Measurements from ENCODE around the gene GIPC2.

GIPC2 gene

DNA sequence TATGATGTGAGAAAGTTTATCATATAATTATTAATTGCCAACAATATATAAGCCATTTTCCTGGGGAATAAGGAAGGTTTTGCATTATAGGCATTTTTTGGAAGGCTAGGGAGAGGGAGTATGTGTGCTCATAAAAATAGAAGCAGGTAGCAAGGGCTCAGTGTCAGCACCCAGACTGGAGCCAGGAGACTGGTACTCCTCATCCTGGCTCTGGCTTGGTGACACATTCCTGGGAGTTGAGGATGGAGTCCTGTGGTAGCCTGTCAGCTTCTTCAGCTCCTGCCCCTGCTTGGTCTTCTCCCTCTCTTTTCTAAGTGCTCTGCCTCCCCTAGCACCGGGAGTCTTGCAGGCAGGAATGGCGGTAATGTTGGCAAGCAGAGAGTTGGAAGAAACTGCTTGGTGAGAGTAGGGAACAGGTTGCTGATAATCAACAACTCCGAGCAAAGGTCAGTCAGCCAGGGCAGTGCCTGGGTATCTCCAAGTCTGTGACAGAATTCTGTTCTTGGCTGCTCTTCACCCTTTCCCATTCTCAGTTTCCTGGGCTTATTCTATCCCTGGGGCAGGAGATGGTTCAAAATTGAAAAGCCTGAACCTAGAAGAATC is 23.0 kb downstream of the GIPC2 start:
- no peak overlapping the region for H3K4me3 ChIP-seq (ENCODE audit: low read depth, low read length)
- DNase-seq (ENCODE audit: low read depth): no peak
- TF ChIP-seq, protein P1, sequence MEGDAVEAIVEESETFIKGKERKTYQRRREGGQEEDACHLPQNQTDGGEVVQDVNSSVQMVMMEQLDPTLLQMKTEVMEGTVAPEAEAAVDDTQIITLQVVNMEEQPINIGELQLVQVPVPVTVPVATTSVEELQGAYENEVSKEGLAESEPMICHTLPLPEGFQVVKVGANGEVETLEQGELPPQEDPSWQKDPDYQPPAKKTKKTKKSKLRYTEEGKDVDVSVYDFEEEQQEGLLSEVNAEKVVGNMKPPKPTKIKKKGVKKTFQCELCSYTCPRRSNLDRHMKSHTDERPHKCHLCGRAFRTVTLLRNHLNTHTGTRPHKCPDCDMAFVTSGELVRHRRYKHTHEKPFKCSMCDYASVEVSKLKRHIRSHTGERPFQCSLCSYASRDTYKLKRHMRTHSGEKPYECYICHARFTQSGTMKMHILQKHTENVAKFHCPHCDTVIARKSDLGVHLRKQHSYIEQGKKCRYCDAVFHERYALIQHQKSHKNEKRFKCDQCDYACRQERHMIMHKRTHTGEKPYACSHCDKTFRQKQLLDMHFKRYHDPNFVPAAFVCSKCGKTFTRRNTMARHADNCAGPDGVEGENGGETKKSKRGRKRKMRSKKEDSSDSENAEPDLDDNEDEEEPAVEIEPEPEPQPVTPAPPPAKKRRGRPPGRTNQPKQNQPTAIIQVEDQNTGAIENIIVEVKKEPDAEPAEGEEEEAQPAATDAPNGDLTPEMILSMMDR (conservative IDR thresholded peaks at IDR 0.05; ENCODE audit: low read depth, low read length): no peak

DNA sequence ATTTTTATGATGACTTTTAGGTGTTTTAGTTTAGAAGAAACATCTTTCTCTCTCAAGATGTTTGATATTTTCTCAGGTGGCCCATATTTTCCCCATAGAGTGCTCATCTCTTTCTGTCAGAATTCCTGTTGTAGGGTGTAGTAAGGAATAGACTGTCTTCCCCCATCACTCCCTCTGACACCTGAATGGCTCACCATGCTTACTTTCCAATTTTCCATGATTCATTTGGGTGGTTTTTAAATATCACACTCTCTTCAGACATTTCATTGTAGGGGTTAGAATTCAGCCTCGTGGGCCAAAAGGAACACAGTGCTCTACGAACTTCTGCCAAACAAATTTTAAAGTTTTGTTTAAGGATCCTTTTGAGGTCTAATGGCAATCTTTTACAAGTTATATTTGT is 24.0 kb downstream of the GIPC2 start:
- no peak overlapping the region for H3K4me3 ChIP-seq (ENCODE audit: low read depth, low read length)
- TF ChIP-seq, protein P1 (conservative IDR thresholded peaks at IDR 0.05; ENCODE audit: low read depth, low read length): no peak
- no peak for DNase-seq (ENCODE audit: low read depth)

DNA sequence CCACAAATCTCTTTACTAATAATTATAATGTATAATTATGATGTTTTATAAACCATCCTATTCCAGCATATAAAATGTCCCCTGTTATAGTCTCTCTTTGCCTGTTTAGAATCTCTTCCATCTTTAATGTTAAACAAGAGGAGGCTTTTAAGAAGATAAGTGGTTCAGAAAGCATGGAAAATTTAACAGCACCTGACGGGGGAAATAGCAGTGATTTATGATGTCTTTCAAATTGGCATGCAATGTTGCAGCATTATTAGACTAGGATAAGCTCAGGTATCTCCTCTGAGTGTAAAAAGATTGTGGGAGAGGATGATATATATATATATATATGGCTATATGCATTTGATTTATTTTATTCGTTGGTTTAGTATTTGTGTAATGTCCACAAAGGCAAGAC is 24.4 kb downstream of the GIPC2 start:
- TF ChIP-seq, protein P1 (conservative IDR thresholded peaks at IDR 0.05; ENCODE audit: low read depth, low read length): no peak
- H3K4me3 ChIP-seq (ENCODE audit: low read depth, low read length): no peak overlapping the region
- no peak for DNase-seq (ENCODE audit: low read depth)

DNA sequence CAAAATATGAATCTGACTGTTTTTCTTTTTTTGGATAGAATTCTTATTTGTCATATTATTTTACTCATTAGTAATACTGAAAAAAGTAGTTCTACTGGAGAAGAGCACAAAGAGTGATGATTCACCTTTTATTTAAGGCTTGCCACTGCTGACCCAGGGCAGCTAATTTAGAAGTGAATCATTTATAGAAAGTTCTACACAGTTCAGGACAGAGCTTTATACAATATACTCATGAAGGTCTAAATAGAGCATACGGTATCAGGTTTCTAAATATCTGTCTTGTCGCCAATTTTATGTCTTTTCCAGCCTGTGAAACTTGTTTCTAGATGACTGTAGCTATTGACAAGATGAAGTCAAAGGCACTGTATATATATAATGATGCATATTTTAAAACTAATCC is 25.0 kb downstream of the GIPC2 start:
- no peak overlapping the region for H3K4me3 ChIP-seq (ENCODE audit: low read depth, low read length)
- peak; percentile 71 for DNase-seq (ENCODE audit: low read depth)
- TF ChIP-seq, protein P1 (conservative IDR thresholded peaks at IDR 0.05; ENCODE audit: low read depth, low read length): no peak

DNA sequence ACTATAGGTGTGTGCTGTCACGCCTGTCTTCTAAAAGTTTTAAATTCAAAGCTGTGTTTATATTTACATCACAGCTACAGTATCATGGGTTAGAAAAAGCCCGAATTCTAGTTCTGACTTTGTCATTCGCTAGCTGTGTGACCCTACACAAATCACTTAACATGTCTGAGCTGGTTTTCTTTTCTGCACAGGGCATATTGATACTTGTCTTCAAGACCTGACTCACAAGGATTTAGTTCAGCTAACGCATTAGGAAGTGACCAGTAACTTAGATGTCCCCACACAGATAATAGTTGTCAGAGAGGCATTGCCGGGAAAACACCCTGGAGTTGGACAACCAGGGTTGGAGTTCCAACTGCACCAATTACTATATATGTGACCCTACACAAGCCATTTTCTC is 25.9 kb downstream of the GIPC2 start:
- TF ChIP-seq, protein P1 (conservative IDR thresholded peaks at IDR 0.05; ENCODE audit: low read depth, low read length): no peak
- H3K4me3 ChIP-seq (ENCODE audit: low read depth, low read length): no peak overlapping the region
- no peak for DNase-seq (ENCODE audit: low read depth)

DNA sequence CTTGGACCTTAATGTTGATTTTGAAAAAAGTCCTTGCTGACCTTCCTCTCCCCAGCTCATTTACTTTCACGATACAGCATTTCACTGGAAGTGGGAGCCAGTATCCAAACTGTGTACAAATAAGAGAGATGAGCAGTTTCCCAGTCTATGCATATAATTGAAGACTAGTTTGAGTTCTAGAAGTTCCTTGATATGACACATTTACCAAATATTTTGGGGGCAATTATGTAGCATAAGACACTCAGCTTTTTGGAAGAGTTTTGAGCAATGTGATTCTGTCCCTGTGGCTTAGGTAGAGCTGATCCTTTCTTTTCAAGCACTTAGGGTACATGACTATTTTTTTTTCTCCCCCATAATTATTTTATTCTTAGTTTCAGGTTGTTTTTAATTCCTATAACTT is 26.4 kb downstream of the GIPC2 start:
- DNase-seq (ENCODE audit: low read depth): no peak
- TF ChIP-seq, protein P1 (conservative IDR thresholded peaks at IDR 0.05; ENCODE audit: low read depth, low read length): no peak
- H3K4me3 ChIP-seq (ENCODE audit: low read depth, low read length): no peak overlapping the region

DNA sequence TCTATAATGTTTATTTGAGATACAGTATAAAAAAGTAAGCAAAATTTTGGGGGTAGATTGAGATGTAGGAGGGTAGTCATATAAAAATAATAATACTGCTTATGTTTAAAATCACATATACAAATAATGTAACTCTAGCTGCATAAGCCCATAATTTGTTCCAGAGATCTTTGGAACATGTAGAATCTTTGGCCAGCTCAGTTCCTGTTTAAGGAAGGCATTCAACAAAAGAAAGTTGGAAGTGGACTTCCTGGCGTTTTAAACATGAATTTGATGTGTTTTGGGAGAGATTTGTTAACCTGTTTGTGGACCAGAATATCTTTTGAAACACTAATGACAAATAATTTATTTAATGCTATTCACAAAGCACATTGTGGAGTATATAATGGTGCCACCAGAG is 27.7 kb downstream of the GIPC2 start:
- no peak for DNase-seq (ENCODE audit: low read depth)
- H3K4me3 ChIP-seq (ENCODE audit: low read depth, low read length): no peak overlapping the region
- TF ChIP-seq, protein P1 (conservative IDR thresholded peaks at IDR 0.05; ENCODE audit: low read depth, low read length): no peak
